DMS153 treated with DMSO at 0.1 percent for 48 hours (cell line): ENCODE data around the gene NT5DC1.

Experiments
- DNase-seq: peaks from one replicate; lab custom pipeline; 2025; ENCODE audit not compliant: unreplicated experiment; lab: John Stamatoyannopoulos, UW

NT5DC1 gene

DNA sequence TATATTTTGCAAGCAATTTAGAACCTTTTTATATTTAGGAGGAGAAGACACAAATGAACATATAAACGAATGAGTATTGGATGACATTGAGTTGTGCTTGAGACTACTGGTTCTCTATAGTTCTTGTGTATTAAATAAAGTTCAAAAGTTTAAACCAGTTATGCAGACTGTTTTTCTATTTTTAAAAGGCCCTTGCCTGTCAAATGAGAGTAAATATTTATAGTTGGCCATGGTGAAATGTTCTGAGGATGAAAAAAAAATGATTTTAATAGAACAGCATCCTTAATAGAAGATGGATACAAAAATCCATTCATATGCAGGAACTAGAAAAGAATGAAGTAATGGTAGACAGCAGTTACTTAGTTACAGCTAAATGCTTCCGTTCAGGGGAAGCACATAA, 88.8 kb downstream of the NT5DC1 start:
- DNase-seq, result no peak

DNA sequence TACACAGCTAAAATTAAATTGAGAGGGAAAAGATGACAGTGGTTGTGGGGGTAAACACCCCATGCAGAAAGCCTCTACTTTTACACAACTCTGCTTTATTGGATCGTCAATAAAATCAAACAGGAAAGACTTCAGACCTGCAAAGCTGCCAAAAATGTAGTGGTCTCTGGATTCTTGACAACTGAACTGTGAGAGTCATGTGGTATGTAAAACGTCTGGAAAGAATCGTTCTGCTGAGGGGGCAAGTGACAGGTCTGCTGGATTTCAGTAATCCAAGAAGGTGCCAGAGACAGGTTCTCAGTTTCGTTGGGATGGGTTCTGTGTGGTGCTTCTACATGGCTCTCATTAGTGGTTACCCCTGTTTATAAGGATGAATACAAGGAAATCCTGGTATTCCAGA, 89.9 kb downstream of the NT5DC1 start:
- DNase-seq, result no peak

DNA sequence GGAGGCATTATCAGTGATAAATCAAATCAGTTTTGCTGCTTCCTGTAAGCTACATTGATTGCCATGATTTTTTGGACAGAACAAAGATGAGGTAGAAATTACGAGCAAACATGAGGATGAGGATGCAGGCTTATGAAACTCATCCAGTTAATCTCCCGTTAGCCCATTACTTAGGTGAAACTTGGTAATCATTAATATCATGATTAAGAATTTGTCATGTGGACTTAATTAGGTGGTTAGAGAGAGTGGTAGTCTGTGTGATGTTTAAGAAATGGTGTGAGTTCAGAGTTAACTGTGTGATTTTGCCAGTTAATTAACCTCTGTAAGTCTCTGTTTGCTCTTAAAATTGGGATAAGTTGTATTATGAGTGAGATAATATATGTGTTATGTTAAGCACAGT, 91.2 kb downstream of the NT5DC1 start:
- no peak for DNase-seq

DNA sequence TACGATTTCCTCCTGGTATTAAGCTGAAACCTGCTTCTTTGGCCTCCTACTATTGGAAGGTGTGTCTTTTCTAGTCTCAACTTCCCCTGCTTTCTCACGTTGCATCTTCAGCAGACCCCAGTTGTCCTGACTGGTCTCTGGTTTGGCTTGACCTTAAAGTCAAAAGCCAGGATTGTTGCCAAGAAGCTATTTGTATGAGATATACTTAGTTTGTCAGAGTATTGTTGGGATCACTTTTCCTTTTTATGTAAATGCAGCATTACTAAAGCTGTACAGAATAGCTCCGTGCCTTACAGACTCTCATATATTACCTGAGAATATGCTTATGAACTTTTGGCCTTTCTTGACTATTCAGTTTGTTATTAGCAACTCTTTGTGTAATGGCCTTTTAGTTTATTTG, 92.1 kb downstream of the NT5DC1 start:
- no peak for DNase-seq

DNA sequence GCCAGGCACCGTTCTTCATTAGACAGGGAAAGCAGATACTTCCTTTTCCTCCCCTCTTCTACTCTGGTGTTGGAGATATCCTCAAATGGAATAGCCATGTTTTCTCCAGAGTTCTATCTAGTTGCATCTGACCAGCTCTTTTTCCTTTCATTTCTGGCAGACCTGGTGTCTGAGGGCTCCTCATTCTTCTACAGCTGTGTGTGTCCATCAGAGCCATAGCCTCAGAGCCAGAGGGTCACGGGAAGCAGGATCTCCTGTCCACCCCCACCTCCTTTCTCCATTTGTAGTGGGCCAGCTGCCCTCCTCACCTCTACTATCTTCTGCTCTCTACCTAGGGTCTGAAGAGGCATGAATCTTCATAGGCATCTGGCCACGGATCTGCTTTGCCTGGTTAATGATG, 96.2 kb downstream of the NT5DC1 start:
- DNase-seq, result no peak

DNA sequence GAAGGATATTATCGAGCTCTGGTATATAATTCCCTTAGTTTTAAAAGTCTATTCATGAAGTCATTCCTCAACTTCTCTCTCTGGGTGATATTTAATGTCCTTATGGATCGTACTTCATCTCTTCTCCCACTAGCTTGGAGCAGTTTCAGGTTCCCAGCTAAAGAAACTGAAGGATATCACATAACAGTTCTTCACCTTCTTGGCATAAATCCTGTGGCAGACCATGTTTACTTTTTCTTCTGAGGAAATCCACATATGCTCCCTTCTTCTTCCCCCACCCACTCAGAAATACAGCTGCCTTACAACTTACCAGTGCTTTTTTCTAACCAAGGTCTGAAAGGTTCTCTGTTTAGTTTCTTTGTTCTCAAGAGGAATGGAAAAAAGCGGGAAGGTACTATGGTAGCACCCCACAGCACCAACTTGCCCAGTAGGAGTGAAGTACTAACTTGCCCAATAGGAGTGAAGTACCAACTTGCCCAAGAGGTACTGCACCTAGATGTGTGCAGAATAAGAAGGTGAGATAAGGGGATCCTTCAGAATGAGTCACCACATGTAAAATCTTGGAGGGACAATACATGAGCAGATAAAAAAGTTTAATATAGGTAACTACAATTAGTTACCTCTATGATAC, 100.1 kb downstream of the NT5DC1 start:
- no peak for DNase-seq

DNA sequence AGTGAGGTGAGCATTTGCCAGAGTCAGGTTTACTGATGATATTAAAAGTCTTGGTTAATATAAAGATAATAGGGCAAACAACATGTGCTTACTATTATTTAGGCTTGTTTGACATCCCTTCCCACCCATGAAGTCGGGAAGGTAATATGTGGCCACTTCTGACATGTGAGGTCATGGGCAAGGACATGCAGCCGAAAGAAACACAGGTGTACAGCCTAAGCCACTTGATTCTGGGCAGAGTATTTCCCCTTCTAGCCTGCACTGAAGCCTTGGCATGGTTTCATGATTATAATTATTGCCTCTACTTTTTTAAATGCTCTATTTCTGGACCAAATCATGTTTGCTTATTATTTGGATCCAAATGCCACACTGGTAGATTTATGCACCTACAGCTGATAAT, 100.9 kb downstream of the NT5DC1 start:
- no peak for DNase-seq

DNA sequence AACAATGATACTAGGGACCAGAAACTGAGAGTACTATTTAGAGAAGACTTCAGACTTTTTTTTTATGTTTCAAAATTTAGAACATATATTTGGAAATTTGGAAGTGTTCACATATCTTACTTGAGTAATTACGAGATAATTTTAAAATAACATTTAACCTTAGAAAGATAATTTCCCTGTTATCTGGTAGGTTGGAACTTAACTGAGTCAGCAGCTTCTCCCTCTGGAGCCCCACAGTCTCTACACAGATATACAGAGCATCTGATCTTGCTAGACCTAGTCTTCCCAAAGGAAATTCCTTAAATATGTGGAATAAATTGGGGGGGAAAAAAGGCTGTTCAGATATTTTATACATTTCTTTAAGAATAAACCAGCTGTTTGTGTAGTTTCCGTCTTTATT, 104.6 kb downstream of the NT5DC1 start:
- DNase-seq, result no peak

DNA sequence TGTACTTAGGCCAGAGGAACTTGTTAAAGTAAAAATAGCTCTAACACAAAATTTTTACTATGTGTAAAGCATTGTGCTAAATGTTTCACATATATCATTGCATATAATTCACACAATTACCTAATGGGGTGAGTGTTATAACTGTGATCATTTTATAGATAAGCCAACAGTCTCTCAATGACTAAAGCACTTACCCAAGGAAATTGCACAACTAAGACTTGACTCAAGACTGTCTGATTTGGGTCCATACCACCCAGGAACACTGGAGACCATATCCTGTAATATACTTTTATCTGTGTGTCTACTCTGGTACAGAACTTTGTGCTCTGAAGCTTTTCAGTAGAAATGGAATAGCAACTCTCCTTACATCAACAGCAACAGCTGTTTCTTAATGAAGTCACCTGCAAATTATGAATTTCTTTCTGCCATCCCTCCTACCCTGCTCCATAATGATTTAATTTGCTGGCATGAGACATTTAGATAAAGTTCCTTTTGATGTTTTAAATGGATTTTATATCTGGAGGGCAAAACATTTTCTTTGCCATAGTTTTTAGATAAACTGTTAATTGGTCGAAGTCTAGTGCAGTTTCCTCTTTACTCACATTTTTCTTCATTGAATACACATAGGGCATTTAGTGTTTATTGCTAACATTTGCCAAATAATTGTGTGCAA, 105.7 kb downstream of the NT5DC1 start:
- no peak for DNase-seq

DNA sequence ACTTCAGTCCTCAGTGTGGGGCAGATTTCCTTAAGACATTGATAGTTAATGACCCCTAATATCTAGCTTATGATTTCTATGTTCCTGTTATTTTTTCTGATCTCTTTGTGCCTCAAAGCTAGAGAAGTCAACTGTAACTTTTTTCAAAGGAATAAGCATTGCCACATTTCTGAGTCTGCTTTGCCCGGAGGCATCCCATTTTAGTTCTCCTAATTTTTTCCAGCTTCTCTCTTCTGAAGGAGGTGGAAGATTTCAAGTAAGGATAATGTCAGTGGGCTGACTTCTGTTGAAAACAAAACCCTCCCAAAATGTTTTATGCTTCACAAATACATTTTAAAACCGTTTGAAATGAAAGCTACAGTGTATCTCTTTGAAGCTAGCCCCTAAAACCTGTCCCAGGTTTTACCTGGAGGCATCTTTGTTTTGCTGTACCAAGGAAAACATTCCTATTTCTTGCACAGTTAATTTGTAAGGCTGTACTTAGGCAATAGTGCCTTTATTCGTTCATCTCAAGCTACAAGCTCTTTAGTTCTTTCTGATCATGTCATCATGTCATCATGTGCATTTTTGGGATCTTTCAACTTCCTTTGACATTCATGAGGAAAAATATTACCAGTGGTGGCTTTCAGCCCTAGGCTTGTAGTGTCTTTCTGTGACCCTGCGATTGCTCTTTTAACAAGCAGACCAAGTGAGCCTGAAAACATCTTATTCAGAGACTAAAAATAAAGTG, 107.6 kb downstream of the NT5DC1 start:
- no peak for DNase-seq

DNA sequence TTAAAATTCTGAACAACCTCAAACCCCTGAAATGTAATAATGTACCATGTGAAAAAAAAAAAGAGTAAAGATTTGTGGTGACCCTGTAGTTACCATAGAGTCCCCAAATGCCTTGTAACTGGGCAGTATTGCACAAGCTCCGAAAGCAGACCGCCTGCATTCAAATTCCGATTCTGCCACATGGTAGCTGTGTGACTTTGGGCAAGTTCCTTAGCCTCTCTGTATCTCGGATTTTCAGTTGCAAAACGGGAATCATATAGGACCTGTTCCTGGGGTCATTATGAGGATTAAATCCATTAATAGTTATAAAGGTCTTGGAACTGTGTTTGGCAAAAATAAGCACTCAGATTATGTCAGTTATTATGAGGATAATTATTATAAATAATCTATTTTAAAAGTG, 109.7 kb downstream of the NT5DC1 start:
- DNase-seq, result no peak

DNA sequence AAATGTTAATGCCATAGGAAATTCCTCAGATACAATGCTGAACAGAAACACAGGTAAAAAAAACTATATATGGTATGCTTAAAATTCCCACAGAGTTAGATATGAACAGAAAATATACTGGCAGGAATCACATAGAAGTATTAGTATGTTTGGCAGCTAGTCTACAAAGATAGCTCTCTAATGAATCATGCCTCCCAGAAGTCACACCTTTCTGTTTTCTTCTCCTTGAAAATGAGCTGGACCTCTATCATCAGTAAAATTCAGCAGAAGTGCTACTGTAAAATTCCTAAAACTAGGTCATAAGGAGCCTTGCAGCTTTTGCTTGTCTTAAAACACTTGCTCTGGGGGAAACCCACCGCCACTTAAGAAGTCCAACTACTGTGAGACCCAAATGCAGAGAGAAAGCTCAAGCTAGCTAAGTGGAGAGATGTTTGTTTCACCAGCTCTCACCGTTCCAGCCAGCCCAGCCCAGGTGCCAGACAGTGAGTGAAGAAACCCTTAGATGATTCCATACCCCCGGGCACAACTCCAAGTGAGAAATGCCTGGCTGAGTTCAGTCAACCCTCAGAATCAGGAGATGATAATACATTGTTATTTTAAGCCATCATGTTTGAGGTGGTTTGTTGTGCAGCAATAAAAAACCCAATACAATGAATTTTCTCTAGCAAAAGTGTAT, 110.2 kb downstream of the NT5DC1 start:
- DNase-seq, result no peak

DNA sequence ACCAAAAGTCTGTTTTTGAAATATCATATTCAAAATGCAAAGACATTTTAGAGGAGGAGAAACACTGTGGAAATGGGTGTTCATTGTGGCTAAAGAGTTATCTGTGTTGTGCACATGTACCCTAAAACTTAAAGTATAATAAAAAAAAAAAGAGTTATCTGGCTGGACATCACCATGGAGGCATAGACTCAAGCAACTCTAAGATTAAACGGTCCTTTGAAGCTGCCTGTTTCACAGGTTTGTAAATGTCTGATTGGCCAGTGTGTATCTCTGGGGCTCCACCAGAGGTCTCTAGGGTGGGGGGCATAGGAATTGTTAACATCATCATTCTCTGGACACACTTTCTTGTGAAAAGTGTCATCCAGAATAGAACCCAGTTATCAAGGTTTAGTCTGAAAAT, 114.0 kb downstream of the NT5DC1 start:
- DNase-seq, result no peak

DNA sequence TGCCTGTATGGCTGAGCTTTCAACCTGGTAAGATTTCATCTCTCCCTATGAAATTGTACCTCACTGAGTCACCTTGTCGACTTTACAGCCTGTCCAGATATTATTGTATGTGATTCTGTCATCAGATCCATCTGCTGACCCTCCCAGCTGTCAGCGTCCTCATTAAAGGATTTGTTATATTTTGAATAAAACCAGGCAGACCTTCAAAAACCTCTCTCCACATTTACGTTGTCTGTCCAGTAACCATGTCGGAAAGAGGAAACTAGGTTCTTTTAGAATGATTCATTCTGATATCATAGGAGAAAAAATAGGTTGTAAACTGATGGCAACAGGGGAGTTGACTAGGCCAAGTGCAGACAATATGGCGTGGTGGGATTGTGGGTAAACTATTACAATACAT, 114.8 kb downstream of the NT5DC1 start:
- no peak for DNase-seq

DNA sequence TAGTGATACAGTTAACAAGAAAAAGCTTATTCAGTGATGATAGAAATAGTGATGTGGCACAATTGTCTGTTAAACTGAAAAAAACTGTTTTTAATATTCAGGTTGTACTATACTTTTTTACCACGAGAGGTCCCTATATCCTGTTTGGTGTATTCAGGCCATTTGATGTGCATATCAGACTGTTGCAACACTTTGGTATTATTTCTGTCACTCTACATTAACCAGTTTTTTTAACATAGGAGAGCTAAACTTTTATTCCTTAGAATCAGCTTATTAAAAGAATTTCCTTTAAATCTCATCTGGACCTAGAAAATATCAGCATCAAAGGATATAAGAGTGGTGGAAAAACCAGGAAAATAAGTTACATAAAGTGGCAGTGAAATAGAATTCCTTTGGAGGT, 116.4 kb downstream of the NT5DC1 start:
- no peak for DNase-seq

DNA sequence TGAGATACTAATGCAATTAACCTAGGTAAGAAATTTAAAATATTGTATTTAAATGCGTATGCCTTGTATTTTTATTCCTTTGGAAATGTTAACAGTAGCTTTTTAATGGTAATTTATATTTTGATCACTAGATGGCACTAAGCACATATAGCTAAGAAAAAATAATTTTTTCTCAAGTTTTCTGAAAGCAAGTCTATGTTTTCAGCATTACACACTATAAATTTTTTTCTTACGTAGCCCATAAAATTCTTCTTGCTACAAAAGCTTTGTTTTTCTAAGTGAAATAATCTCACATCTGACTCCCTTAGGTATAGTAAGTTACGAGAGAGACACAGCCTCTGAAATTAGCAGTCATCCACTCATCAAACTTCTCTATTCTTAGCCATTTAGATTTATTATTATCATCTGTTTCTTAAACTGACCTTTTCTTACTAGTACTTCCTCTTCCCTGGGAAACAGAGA, 117.5 kb downstream of the NT5DC1 start:
- peak; percentile 14 for DNase-seq

DNA sequence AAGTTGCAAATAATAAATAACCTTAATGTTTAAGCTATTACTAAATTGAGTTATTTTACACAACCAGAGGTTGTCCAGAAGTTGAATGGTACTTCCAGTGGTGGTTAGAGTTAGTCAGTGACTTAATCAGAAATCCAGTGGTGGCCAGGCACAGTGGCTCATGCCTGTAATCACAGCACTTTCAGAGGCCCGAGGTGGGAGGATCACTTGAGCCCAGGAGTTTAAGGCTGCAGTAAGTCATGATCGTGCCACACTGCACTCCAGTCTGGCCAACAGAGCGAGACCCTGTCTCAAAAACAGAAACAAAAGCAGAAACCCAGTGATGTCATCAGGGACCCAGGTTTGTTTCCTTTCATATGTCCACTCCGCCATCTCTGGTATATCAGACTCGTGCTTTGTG, 118.2 kb downstream of the NT5DC1 start:
- DNase-seq, result no peak

DNA sequence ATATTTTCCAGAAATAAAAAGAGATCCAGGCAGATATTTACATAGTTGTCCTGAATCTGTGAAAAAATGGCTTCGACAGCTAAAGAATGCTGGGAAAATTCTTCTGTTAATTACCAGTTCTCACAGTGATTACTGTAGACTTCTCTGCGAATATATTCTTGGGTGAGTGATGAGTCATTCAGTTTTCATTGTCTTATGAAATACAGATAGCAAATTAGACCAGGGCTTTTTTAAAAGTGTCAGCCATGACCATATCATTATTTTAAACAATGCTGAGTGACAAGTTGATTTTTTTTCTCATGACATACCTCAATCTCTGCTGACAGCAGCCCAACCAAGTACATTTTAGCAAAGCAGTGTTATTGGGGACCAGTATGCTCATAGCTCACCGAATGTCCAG, 120.4 kb downstream of the NT5DC1 start:
- DNase-seq, result no peak

DNA sequence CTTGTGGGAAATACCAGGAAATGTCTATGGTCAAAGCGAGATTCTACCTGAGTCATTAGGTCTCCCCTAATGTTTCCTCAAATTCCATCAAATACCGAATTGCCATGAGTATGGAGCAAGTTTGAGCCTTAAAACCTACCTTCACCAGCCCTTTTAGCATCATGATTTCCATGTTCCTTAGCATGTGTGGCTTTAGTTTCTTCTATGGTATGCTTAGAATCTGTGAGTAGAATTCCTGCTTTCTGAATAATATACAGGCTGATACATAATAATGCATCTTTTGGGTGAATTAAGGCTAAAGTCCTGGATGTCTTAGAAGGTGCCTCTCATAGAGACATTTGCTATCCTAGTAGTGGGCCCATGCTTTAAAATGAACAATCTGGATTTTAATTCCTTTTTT, 121.3 kb downstream of the NT5DC1 start:
- no peak for DNase-seq

DNA sequence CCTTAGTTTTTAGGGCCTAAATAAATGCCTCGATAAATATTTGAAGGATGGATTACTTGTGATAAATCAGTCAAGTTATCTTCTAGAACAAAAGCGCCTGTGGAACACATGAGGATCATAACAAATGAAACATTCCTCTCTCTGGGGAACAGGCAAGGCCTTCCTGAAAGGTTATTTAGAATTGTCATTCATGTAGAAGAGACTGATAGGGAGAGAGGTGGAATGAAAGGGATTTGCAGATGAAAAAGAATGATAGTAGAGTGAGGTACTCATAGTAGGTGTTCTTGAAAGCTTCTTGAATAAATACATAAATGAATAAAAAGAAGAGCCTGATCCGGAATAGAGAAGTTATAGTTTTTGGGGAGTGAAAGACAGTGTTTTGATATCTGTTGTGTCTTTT, 122.7 kb downstream of the NT5DC1 start:
- DNase-seq, result no peak

DNA sequence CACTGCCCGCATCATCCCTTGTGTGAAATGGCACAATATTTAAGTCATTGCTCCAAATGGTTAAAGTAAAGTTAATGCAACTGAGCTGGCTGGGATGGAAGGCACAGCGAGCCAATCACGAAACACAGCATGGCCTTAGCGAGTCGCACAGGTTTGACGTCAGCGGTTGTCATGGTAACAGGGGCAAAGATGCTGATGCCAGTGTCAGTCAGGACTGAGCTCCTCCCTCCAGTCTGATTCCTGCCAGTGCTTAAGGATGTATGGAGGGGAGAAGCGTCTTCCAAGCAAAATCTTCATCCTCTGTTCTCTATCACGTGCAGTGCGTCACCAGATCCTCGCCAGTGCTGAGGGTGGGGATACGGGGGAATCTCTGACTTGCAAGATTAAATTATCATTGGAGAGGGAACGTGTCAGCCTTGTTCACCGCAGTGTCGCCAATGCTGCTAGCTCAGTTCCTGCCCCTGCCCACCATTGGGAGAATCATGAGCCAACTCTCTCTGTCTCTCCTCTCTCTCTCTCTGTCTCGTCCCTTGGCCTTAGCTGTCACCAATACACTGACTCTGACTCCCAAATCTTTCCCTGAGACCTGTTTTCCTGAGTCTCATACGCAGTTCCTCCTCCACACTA, 128.7 kb downstream of the NT5DC1 start:
- no peak for DNase-seq
